ENCODE results near the gene ABHD12B. TPM values are rescaled to one million over a fixed set of nuclear protein-coding genes. Genes with fewer than 3 reads are reported as not detected.

ABHD12B gene
- total and polyA plus RNA-seq, 9 of the 15 experiments (the other 6 are each of a cell fraction or from before 2014, with no cell fraction given), result not detected

- H3K36me3 ChIP-seq (ENCODE audit: control insufficient read depth, insufficient read depth, low read length), result peaks cover 10% of the 10 kb centered on the region; the same call in 2 of the 3 replicates
- H3K79me2 ChIP-seq (ENCODE audit: control insufficient read depth, insufficient read depth, low read length), result peaks cover 4% of the 10 kb centered on the region; the same call in 1 of the 3 replicates
- H3K4me1 ChIP-seq (replicated peaks in 1 of 2; ENCODE audit: control insufficient read depth in 2 of 2, insufficient read depth in 2 of 2, low read length in 2 of 2), result no peaks in the 10 kb centered on the region; a peak in 3 of 5 replicates
- H3K27me3 ChIP-seq (ENCODE audit: control insufficient read depth in 2 of 2, insufficient read depth in 2 of 2, low read length in 2 of 2), result no peaks in the 10 kb centered on the region
- no peak overlapping the region for H3K27ac ChIP-seq (ENCODE audit: extremely low read depth, low read depth, low read length)
- POLR2A ChIA-PET, result no interaction called here
- no peak overlapping the region for H3K9ac ChIP-seq (ENCODE audit: insufficient read depth in 1 of 2, low read depth in 2 of 2, low read length in 2 of 2)
- 50% methylated on average over 4 of the region's 4 CpGs for WGBS (ENCODE audit: insufficient coverage, low coverage, missing lambda C conversion rate)
- no peak for DNase-seq (ENCODE audit: extremely low read depth in 1 of 4, low spot score in 3 of 4)
- H3K4me2 ChIP-seq (ENCODE audit: insufficient read depth, low read length), result no peak overlapping the region
- H3K9me3 ChIP-seq (replicated peaks; ENCODE audit: control insufficient read depth, insufficient read depth, low read depth, low read length), result no peaks in the 10 kb centered on the region
- no peak overlapping the region for H2AFZ ChIP-seq (ENCODE audit: low read depth, low read length)
- ATAC-seq, result no peak
- intact Hi-C loops (cut with micrococcal nuclease) (no loop called here), in situ Hi-C loops (cut with MboI) (no loop called here)
- H4K20me1 ChIP-seq (replicated peaks; ENCODE audit: control insufficient read depth, insufficient read depth, low read length), result no peaks in the 10 kb centered on the region; the same call in 1 of the 2 replicates
- no peak overlapping the region for H3K4me3 ChIP-seq
- CTCF ChIA-PET (ENCODE audit: low intra/inter-chr PET ratio), result no interaction called here
- BruUV-seq (replicated peaks), result no TSS peak
- no peaks in the 10 kb centered on the region for H3K9me1 ChIP-seq (ENCODE audit: control insufficient read depth, insufficient read depth, low read length)
- FAIRE-seq, result no peak
- TF ChIP-seq TEAD4 (IDR thresholded peaks at IDR 0.05; ENCODE audit: low read length), result no peak
- TF ChIP-seq TEAD4 (CRISPR knock-in tag; IDR thresholded peaks at IDR 0.05; ENCODE audit: borderline replicate concordance), result no peak
- no peak for TF ChIP-seq SP2 (IDR thresholded peaks at IDR 0.05; ENCODE audit: extremely low read depth, low read depth, low read length, poor library complexity, severe bottlenecking)
- 0 out of 2 replicates have a peak, but pooled peaks have one; percentile 31 for TF ChIP-seq ZNF41 (CRISPR knock-in tag; conservative IDR thresholded peaks at IDR 0.05)
- no peak for TF ChIP-seq PCBP1 (IDR thresholded peaks at IDR 0.05; ENCODE audit: low read depth, low read length, poor library complexity, severe bottlenecking)
- TF ChIP-seq MCM3 (IDR thresholded peaks at IDR 0.05), result no peak
- no peak for TF ChIP-seq PATZ1 (CRISPR knock-in tag; IDR thresholded peaks at IDR 0.05; ENCODE audit: borderline replicate concordance)
- TF ChIP-seq ZNF445 (CRISPR knock-in tag; IDR thresholded peaks at IDR 0.05; ENCODE audit: low read depth), result no peak
- no peak for TF ChIP-seq MXD1 (CRISPR knock-in tag; IDR thresholded peaks at IDR 0.05; ENCODE audit: borderline replicate concordance, poor library complexity, severe bottlenecking)
- no peak for TF ChIP-seq ZBTB5 (IDR thresholded peaks at IDR 0.05)
- TF ChIP-seq PREB (CRISPR knock-in tag; IDR thresholded peaks at IDR 0.05), result no peak
- TF ChIP-seq ZBTB33 (CRISPR knock-in tag; IDR thresholded peaks at IDR 0.05), result no peak
Measured at GRCh38 chr14:50937800-50938199, 65.9 kb downstream of the ABHD12B start.
